ENCODE results near the gene CHD8.

CHD8 gene

DNA sequence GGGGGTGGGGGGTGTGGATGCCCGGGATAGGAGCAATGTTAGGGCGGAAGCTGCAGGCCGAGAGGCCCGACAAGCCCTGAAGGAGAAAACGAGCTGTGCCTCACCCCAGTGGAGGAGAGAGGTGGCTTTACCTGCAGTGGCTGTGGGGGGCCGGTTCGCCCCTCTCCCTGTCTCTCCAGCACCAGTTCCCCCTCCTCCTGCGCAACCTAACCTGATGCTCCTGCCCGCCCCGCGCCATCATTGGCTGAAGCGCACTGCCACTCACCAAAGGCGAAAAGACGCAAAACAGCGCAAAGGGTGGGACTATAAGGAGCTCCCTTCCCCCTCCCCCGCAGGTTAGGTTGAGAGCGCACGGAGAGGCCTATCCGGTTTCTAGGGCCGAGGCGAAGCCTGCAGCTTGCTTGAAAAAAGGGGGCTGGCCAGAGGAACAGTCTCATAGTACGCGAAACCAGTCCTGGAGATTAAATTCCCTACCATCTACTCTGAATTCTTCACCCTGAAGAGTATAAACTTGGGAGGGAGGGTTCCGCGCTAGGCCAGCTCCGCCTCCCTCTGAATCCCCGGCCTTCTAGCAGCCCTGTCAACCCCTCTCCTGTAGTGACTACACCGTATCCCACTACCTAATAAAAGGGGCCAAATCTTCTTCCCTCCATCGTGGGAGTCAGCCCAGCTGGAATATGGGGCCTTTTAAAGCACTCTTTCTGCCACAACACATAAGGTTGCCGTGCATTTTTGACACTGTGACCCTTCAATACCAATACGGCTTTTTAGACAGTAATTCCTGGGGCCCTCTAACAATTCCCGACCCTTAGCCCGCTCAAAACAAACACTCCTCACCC lies 18.6 kb downstream of the CHD8 start:
- peak; percentile 87 for DNase-seq (ENCODE audit: low spot score)

DNA sequence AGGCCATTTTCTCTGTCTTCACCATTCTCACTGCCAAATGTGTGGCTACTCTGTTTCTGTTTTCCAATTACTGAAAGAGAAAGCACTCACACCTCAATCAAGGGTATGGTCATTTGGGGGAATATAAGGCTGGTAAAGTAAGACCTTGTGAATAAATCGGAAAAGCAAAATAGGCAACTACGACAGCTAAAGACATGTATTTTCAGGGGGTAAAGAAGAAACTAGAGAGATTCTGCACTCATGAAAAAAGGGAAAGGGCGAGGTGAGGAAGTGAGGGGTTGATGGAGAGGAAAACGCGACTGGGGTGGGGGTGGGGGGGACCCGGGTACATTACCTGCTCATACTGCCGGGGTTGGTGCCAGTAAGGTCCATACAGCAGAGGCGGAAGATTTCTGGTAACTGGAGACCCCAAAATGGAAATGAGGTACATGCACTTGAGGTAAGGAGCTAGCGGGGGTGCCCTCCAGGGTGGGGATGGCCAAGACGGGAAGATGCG lies 19.3 kb downstream of the CHD8 start:
- no peak for DNase-seq (ENCODE audit: low spot score)

DNA sequence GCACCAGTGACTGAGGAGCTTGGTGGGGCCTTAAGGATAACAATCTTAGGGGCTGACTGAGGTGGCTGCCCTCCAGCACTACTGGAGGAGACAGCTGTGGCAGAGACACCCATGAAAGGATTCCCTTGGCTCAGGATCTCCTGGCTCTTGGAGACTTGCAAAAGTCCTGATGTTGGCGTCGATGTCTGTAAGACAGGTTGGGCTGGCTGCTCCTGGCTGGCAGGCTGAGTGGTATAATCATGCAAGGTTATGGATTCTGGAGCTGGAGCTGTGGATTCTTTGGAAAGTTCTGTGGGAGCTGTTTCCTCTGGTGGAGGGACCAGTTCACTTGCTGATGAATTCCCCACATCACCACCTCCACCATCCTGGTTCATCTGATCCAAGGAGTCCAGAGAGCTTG lies 24.8 kb downstream of the CHD8 start:
- no peak for DNase-seq (ENCODE audit: low spot score)

DNA sequence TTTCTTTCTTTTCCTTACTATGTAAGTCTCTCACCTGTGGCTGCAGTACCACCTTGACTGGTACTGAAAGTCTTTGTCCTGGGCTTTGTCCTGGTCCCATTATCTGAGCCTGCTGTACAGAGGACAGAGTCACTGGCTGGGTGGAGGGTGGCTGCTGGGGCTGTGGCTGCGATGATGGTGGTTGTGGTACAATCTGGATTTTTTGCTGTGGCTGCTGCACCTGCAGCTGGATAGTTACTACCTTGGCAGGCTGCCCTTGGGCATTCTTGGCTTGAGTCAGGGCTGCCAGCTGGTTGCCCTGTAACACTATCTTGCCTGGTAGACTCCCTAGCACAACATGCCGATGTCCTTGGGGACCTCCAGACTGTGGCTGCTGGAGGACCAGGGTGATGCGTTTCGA lies 27.0 kb downstream of the CHD8 start:
- no peak for DNase-seq (ENCODE audit: low spot score)

DNA sequence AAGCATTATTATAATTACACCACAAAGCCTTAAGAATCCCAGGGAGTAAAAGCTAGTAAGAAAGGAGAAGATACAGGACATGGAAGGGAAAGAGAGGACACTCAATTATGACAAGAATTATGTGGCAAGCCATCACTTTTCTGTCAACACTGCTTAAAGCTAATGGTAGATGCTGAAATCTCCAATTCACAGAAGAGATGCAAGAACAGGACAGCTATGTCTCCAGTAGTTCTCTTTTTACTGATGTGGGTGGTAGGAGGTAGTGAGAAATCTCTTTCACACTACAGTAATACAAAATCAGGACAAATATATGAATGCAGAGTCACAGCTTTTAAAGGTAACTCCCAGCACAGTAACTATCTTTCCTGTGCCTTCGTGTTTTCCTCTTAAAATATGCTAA lies 29.2 kb downstream of the CHD8 start:
- DNase-seq (ENCODE audit: low spot score) = no peak

DNA sequence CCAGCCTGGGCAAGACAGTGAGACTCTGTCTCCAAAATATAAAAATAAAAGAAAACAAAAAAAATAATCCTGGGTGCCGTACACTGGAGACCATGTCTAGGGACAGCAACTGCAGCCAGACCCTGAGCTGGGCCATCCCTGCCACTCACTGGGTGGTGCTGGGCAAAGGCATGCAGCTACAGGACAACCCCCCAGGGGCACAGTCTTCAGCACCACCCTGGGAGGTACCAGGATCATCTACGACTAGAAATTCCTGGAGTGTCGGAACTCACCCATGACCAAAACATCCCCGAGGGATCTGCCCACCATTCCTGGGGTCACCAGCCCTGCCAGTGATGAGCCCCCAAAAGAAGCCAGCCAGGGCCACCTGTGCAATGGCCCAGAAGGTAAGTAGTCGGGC lies 36.4 kb downstream of the CHD8 start:
- DNase-seq (ENCODE audit: low spot score) = no peak

DNA sequence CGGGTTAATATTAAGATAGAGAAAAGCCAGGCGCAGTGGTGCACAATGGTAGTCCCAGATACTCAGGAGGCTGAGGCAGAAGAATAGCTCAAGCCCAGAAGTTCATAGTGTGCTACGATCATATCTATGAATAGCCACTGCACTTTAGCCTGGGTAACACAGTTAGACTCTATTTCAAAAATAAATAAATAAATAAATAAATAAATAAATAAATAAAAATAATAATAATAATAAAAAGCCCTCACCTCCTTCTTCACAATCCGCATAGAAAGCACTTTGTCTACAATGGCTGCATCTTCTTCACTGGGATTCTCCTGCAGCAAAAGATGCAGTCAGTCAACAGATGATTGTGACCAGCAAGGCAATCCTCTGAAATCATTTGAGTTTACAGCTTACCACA lies 40.6 kb downstream of the CHD8 start:
- no peak for DNase-seq (ENCODE audit: low spot score)

DNA sequence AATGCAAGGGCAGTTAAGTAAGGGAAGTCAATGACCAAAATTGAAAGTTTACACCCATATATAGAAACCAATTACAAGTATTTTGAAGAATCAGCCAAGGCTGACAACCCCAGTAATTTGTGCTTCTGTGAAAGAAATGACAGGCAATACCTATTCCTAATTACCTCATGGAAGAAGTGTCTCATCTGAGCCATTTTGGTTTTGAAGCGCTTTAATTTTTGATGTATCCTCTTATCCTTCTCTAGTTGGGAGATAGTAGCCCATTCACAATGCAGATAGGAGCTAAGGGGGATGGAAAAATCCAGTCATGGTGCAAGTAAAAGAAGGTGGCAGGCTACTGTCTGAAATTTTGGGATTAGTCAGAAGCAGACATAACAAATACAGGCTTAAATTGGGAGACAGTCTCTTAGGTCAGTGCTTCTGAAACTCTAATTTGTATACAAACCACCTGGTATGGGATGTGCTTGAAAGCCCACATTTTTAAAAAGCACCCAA lies 41.7 kb downstream of the CHD8 start:
- DNase-seq (ENCODE audit: low spot score) = no peak

DNA sequence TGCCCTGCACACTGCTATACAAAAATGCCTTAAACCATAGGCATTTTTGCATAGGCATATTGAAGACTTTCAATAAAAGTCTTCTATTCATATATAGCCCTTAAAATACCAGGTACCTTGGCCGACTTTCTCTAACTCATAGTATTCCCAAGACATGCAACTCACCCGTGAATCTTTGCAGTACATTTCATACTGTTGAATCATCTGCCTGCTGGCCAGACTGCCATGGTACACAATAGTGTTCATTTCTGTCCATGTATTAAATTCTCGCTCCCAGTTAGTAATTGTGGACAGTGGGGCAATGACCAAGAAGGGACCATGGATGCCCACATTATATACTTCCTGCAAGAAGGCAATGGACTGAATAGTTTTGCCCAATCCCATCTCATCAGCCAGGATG lies 47.8 kb downstream of the CHD8 start:
- no peak for DNase-seq (ENCODE audit: low spot score)

DNA sequence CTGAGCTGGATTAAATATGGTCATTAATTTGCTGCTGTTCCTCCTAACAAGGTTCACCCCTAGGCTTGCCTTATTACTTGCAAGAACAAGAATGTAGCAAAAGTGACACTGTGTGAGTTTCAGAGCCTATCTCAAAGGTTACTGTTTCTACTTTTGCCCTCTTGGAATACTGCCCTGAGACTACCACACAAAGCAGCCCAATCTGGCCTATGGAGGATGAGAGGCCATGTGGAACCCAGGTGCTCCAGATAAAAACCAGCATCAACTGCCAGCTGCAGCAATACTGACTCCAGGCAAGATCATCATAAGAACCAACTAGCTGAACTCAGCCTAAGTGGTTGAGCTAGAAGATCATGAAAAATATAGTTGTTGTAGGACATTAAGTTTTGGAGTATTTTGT lies 49.7 kb downstream of the CHD8 start:
- no peak for DNase-seq (ENCODE audit: low spot score)

DNA sequence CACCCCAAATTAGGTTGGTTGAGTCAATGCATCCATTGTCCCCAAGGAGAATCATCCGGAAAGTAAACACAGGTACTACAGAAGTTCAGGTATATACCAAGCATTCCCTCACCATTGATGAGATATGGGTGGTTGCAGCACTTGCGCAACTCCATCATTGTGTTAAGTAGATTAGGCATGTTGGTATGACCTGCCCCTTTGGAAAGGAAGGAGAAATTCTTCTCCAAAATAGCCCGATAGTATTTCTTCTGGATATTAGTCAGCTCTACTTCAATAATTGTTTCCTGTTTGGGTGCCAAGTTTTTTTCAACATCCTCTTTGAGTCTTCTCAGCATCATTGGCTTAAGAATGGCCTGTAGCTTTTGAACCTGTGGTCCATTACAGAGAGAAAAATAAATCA lies 50.8 kb downstream of the CHD8 start:
- no peak for DNase-seq (ENCODE audit: low spot score)

DNA sequence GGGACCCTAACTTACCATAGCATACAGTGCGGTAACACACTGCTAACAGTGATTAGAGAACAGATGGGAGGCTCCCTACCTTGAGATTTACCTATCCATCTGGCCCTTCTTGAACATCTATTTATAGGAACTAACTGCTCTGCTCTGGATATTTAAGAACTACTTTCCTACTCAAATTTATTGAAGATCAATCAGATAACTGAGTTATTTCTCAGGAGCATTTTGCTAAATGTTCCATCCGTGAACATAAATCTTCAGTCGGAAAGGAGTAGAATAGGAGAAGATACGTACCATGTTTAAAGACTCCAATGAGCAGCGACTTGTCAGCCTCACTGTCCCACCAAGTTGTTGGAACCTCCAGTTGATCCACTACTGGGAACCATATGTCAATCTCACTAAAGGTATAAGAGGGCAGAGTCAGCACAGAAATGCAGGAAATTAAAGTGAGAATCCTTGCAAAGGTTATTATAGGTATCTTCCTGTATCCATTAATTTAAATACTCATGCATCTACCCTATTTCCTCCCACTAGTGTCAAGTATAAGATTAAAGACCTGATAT lies 56.5 kb downstream of the CHD8 start:
- DNase-seq (ENCODE audit: low spot score) = no peak

DNA sequence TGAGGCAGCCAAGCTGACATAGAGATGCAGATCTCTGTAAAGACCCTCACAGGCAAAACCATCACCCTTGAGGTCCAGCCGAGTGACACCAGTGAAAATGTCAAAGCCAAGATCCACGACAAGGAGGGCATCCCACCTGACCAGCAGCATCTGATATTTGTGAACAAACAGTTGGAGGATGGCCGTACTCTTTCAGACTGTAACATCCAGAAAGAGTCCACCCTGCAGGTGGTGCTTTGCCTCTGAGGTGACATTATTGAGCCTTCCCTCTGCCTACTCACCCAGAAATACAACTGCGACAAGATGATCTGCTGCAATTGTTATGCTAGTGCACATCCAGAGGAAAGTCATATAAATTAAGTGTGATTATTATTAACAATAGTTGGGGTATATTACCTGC lies 57.0 kb downstream of the CHD8 start:
- DNase-seq (ENCODE audit: low spot score) = no peak

DNA sequence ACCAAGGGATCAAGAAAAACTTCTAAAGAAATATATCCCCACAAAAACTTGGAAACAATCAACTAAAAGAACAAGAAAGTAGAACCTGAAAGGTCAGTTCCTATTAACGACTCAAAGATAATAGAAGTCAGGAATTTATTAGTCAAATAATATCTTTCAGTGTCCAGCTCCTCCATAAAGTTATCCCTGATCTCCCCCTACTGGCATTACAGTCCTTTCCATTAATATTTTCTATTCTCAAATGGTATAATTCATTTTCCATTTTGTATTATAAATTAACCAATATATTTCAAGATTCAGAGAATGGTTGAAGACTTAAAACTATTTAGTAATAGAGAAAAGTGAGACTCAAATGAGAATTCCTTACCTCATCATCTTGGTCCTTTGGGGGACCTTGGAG lies 60.5 kb downstream of the CHD8 start:
- no peak for DNase-seq (ENCODE audit: low spot score)

DNA sequence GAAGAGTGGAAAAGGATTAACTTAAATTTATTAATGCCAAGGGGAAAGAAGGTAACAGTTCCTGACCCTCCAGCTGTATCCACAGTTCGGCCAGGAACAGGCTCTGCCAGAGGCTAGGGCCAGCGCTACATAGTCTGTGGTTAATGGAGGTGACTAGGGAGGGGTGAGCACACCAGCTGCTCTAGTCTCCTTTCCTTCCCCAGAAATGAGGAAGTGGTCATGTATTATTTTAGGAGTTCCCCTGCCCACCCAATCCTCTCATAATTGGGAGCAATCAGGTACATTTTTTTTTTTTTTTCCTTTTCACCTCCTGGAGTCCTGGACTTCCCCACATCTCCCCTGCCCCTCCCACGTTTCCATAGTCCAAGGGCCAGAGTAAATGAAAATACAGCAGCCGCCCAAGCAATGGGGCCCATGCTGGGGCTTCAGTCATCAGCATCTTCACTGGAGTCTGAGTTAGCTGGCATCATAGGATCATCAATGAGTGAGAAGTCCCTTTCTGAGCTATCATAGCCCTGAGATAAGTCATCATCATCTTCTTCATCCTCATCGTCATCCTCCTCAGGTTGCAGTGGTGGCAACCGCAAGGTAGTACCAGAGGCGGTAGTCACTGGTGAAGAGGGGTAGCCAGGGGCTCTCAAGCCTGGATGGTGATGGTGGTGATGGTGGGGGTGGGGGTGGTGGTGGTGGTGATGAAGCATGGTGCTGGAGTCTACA lies 70.6 kb downstream of the CHD8 start:
- no peak for DNase-seq (ENCODE audit: low spot score)

DNA sequence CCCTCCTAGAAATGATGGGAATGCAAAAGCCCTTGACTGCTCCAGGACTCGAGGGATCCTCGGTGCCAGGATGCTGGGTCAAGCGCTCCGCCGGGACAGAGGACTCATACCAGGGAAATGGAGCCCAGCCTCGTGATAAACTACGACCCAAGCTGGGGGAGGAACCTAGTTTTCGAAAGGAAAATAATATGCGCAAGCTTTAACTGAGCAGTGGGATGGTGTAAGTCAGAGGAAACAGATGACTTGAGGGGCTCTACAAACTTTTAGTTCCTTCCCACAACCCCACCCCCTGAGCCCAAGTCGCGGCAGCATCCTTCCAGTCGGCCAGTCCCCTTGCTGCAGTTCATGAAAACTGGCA lies 71.5 kb downstream of the CHD8 start:
- no peak for DNase-seq (ENCODE audit: low spot score)

DNA sequence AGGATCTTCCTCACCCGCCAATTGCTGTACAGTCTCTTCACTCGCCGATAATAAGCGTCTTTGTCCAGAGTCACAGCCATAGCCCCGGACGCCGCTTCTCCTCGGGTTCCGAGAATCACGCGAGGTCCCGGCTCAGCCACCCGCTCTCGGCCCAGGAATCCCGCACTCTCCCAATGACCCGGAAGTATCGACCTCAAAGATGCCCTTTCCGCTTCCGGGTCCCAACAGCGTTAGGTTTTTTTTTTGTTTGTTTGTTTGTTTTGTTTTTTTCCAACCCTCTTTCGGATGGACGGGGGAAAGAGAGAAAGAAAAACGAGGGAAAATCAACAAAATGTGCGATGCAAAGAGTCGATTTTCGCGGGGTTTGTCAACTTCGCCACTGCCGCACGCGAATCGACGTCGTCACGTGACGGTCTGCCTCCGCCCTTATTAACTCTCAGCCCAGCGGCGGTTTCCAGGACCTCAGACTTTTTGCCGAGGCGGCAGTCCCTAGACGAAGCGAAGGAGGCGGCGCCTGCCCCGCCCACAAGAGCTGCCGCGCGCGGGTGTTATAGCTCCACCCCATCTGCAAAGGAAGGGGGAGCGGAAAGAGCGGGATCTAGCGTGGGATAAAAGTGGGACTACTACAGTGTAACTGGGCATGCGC lies 72.0 kb downstream of the CHD8 start, which contains the start of gene SUPT16H:
TSS of gene SUPT16H (minus strand) at position 172 of the 646 bp plus-strand sequence. CDS start at position 80, 92 bp downstream.
- DNase-seq (ENCODE audit: low spot score) = peak; percentile 69

DNA sequence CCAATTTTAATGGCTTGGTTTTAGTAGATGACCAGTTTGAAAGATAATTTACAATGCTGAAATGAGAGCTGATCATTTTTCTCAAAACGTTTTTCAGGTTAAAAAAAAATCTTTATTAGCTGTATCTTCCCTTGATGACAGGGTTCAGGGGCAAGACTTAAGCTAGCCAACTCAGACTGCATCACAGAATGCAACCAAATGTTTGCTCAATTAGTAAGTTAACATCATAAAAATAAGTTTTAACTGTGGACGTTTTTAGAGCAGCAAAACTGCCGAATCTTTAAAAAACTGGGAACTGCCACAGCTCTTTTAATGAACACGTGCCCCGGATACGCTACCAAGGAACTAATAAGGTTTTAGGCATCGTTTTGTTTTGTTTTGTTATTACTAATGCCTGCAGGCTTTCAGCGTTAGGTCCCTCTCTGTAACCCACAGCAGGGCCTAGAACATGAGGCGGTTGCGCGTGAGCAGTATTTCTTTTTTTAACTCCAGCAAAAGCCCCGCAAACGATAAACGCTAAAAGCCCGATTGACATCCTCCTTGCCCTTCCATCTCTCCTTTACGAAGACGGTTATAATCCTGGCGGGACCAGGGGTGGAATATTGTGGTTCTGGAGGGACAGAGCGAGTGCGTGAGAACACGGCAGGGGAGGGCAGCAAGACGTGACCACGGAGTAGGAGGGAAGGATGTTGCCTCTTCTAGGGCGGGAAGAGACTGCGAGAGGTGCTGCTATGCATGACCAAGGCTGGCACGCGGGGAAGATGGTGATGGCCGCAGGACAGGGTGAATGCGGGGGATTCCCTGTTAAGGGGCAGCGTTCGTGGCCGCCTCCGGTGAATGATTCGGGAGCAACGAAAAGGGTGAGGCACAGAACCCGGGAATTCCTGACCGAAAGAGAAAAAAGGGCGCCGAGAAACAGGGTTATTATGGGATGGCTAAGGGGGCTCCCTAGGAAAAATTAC lies 72.8 kb downstream of the CHD8 start:
- peak; percentile 20 for DNase-seq (ENCODE audit: low spot score)

DNA sequence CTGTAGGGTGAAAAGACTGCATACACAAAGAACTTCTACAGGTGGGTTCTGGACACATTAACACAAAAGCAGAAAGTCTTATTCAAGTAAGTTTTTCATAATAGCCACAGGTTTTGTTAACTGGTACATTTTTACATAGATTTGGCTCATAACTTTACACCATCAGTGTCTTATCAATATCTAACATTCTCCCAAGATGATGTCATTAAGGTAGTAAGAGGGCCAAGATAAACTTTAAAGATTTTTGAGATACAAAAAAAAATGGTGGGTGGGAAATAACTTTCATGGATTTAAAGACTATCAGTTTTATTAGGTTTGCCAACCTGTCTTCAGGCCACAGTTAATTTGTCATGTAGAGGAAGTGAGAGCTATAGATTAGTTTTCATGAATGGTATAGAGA lies 73.8 kb downstream of the CHD8 start:
- DNase-seq (ENCODE audit: low spot score) = no peak

DNA sequence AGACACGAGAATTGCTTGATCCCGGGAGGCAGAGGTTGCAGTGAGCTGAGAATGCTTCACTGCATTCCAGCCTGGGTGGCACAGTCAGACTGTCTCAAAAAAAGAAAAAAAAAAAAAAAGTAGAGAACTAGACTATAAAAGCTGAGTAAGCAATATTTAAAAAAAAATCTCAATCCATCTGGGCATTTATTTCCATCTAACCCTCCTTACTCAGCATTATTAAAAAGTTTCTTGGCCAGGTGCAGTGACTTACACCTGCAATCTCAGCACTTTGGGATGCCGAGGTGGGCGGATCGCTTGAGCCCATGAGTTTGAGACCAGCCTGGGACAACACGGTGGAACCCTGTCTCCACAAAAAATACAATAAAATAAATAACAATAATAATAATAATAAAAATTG lies 76.6 kb downstream of the CHD8 start:
- DNase-seq (ENCODE audit: low spot score) = no peak

DNA sequence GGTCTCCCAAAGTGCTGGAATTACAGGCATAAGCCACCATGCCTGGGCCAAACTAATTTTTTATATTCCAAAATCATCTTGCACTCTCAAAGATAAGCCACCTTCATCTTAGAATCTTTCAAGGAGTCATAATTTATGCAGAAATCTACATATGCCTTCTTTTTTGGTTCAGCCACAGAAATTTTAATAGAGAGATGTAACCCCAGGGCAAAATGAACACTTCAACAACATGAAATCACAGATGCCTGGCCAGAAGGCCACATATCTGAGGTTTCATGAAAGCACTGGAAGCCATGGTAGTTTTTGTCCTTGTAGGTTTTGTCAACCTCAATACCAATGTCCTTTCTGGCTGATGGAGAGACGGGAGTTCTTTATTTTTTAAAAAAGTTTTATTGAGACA lies 81.9 kb downstream of the CHD8 start:
- DNase-seq (ENCODE audit: low spot score) = no peak

All from HuH-7 (cell line).